Hematopoietic multipotent progenitor cell treated with erythropoietin and hydrocortisone succinate and interleukin-3 and kit ligand, for 6 days (in vitro differentiated cells): Measurements from ENCODE around the gene MYOZ2.

Experiments
- DNase-seq: peaks from one replicate; pipeline ENCODE4 v3.0.0-alpha.2; 2015

The MYOZ2 gene

DNA sequence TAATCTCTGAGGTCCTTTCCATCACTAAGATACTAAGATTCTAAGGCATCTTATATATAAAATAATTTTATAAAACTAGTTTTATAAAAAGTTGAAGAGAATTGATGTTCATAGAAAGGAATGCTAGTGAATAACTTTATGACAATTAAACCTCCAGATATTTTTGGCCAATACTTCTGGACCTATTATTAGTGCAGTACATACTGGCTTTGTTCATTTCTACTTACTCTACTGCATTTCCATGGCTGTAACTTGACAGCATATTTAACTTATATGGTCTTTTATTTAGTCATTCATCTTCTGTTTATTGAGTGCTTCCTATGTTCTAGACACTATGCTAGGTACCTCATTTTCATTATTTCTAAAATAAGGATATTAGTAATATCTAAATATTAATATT, 70.1 kb downstream of the MYOZ2 start:
- DNase-seq = no peak

DNA sequence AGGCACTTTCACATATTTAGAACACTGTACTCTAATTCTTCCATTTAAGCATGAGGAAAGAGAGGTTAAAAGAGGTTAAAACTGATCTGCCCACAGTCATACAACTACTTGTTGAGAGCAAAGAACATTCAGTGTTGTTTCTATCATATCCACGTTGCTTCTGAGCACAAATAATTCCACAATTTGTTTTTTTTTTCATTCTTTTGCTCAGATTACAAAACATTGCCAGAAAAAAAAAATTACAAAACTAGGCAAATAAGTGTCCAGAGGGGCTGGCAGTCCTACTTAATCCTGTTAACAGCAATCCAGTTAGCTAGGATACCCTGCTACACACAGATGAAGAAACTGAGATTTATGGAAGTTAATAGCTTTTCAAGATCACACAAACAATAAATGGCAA, 70.5 kb downstream of the MYOZ2 start:
- no peak for DNase-seq

DNA sequence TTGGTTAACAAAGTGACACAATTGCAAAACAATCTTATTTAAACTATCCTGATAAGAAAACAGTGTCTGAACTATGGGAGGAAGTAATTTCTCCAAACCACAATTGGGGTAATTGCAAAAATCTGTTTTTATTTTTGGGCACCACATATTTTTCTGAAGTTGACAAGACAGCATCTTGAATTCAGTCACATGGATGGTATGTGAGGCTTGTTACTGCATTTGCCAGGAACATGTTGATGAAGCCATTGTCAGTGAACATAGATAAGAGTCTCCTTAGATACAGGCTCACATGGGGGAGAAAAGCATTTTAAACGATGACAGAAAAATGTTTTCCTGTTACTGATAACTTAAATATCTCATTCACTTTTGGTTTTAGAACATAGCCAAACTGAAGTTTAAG, 71.4 kb downstream of the MYOZ2 start:
- DNase-seq = peak; percentile 45

DNA sequence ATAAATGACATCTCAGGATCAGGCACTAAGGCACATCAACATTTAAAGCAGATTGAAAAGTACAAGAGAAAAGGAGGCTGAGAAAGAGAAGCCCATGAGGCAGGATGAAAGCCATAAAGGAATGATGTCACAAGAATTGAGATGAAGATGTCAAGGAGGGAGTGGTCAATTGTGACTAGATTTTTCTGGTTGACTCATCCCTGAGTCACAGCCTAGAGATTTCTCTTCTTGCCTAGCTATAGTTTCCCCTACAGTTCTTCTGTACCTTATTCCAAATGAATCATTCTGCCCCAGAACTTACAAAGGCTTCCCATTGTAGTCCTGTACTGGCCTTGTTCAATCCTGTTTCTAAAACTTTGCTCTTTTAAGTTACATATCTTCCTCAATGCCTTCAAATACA, 73.4 kb downstream of the MYOZ2 start:
- DNase-seq = peak; percentile 26

DNA sequence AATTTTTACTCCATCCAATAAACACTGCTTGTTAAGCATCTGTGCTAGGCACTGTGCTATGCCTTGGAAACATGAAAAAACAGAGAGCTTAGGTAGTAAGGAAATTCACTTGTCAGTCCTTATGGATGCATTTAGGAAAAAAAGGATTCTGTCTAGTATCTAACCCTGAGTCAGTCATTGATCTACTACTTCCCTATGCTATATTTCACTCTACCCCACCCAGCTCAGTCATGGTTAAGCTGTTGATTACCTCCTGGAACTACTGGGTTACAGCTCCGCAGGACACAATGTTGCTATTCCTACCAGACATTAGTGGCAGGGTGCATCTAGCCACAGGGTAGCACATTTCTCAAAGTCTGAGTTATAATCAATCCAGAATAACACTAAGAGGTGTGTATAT, 74.0 kb downstream of the MYOZ2 start:
- DNase-seq = no peak

DNA sequence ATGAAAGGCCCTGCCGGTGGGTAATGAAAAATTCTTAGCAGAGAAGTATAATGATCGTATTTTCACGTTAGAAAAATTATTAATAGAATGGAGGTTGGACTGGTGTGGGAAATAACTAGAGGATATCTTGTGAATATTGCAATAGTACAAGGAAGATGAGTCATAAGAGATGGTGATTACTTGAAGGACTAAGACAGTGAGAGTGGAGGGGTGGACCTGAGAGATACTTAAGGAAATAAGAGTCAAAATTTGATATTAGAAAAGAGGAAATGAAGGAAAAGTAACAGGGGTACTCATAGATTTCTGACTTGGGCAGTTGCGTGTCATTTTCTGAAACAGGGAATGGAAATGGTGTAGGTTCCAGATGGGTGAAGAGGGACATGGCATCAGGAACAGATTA, 75.1 kb downstream of the MYOZ2 start:
- DNase-seq = no peak

DNA sequence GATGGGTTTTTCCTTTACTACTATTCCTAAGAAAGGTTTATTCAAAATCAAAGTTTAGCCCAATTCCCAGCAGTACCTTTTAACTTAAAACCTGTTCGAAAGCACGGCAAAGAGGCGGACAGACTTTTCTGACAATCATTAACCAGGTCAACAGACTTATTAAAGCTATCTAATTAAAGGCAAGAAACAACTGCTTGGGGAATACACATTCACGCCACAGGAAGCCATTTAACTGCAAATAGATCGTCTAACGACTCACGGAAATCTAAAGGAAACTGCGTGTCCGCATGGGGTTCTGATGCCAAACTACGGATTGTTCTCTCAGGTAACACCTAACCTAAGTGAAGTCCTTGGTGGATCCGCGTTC, 76.2 kb downstream of the MYOZ2 start:
- DNase-seq = no peak

DNA sequence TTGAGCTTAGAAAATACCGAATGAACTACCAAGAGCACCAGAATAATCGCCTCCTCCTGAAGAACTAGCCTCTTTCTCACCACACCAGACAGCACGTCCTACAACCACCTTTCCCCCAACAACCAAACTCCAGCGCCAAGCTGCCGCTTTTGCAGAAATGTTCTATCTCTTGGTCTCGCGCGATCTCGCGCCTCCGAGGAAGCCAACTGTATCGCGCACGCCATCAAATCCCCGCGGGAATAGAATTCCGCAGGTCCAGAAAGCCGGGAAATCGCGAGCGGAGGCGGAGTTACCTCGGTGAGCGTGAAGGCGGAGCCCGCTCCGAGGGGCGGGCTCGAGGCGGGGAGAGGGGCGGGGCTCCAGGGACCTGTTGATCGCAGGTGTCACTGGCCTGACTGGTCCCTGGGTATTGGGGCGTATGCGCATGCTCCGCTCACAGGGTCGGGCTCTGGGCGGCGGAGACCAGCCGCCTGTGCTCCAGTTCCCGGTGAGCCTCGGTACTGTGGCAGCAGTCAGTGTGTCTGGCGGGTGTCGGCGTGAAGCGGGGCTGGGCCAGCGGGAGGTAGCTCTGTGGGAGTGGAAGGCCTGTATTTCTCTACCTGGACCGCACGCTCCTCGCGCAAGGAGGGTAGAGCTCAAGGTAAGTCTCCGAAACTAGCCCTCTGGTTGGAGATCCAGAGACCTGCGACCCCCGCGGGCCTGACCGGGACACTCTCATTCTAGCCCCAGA, 76.8 kb downstream of the MYOZ2 start, which contains the start of gene USP53:
TSS of gene USP53 (plus strand) at position 480 of the 730 bp plus-strand sequence. CDS start 27,047 bp downstream, outside the sequence.
- peak; percentile 96 for DNase-seq

DNA sequence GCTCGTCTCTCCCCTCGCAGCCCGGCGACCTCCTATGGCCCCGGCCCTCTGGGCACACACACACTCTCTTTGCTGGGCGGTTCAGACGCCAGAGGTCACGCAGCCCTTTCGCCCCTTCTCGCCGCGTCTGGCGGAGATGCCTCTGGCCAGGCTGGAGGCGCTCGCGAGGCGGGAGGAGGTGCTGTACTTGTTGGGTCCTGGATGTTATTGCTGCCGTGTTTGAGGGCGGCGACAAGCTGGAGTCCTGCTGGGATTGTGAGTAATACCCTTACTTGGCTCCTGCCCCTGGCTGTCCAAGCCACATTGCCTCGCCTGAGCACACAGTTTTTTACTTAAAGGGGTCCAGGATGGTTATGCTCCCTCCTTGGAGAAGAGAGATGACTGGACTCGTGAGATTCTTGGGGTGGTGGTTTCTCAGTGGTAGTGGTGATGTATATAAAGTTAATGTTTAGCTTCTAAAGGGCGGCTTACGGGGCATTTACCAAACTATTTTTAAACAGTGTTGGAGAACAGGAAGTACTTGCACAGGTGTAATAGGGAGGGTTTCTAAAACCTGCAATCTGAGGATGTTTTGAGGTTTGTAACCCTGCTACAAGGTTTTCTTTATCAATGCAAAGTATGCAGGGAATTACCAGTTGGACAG, 77.5 kb downstream of the MYOZ2 start:
- DNase-seq = peak; percentile 83

DNA sequence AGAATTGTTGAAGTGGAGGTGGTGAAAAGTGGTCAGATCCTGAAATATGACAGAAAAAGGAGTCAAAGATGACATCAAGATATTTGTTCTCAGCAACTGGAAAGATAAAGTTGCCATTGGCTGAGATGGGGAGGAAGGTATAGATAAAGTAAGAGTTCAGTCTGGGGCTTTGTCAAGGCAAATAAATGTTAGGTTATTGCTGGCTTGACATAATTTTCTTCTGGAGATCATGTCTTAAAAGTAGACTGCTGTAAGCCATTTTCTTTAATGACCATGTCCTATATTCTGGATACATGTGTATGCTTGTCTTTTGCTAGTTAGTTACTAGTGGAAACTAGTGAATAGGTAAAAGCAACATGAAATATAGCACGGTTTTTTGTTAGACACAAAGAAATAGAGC, 82.5 kb downstream of the MYOZ2 start:
- no peak for DNase-seq

DNA sequence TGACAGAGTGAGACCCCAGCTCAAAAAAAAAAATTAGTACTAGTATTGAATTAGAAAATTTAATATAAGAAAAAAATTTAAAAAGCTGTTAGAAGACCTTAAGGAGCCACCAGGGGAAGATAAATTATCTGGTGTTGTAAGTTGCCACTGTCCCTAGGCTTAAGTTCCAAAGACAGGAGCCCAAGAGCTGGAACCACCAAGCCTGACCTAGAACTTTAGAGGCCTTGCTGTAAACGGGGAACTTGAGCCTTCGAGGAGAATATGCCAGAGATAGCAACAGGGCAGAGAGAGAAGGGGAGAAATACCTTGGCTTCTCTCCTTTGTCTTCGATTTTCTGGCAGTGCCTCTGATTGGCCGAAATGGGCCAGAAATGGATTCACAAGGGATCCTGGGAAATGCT, 85.8 kb downstream of the MYOZ2 start:
- no peak for DNase-seq

DNA sequence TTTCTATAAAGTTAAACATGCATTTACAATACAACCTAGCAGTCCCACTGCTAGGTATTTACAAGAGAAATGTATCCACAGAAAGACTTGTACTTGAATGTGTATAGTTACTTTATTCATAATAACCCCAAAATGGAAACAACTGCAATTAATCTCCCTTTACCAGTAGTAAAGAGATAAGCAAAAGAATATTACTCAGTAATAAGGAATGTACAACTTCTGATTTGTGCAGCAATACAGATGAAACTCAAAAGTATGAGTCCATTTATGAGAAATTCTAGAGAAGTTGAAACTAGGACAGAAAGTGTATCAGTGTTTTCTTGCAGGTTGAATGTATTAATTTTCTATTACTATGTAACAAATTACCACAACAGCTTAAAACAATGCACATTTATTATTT, 92.1 kb downstream of the MYOZ2 start:
- no peak for DNase-seq

DNA sequence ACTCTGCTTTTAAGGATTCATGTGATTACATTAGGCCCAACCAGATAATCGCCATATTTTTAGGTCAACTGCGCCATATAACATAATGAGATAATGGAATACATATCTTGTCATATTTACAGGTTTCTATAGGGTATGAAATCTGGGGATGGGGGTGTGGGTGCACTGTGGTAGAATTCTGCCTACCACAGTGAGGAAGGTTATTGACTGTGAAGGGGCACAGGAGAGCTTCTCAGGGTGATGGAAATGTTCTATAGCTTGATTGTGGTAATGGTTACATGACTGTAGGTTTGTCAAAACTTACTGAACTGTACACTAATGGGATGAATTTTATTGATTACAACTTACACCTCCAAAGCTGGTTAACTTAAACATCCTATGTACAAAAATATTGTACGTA, 92.8 kb downstream of the MYOZ2 start:
- no peak for DNase-seq

DNA sequence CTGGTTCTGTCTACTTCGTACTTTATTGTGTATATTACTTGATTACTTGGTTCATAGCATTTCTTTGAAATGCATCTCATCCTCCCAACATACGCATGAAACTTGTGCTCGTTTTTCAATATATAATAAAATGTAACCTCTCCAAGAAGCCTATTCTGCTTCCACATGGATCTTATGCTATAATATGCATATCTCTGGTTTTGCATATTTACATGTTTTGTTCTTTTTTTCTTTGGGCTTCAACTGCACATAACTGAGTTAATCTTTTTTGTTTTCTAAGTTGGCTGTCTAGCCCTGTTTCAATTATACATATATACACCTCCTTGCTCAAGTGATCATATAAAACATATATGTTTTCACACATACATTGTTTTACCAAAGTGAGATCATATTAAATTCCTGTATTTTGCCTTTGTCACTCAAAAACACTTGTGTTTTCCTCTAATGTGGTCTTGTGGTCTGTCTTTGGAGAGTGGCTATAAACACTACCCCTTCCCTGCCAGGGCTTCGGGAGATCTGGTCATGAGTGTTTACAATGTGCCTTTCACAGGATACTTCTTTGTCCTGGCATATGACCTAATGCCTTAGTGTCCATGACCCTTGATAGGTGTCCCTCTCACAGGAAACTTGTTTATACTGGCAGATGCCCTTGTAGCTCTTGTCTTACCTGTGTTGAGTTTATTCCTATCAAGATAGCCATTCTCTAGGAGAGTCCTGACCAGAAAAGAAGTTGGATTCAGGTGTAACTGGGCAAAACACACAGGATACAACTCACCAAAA, 94.5 kb downstream of the MYOZ2 start:
- no peak for DNase-seq

DNA sequence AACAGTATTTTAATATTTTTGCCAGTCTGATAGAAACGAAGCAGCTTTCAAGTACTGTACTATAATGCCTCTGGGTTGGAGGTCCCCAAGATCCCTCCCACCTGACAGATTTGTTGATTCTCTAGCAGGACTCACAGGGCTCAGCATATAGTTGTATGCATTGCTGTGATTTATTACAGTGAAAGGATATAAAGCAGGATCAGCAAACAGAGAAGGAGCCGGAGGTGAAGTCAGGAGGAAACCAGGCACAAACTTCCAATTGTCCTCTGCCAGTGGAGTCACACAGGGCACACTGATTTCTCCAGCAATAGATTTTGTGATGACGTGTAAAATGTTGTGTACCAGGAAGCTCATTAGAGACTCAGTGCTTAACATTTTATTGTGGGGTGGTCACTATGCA, 95.9 kb downstream of the MYOZ2 start:
- no peak for DNase-seq

DNA sequence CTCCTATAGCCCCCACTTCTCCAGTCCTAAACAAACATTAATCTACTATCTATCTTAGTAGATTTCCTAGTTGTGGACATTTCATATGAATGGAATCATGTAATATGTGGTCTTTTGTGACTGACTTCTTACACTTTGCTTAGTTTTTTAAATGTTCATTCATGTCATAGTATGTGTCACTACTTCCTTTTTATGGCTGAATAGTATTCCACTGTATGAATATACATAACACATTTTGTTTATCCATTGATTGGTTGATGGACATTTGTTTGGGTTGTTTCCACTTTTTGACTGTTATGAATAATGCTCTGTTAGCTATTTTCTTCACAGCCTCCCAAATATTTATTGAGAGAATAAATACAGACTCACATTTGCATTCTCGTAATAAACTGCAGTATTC, 96.7 kb downstream of the MYOZ2 start:
- DNase-seq = no peak

DNA sequence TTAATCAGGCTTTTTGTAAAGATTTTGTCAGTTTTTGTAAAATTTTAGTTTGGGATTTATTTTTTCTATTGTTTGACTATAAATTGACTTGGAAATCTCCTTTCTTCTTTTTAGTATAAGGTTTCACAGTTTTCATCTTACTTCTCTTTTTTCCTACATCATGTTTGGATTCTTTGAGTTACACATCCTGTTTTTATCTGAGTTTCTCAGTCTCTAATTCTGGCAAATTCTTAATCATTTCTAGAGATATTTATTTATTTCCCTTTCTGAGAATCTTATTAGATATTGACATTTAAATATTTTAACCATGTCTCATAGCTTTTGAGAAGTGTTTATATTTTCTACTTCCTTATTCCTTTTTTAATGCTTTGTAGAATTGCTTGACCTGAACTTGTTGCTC, 97.6 kb downstream of the MYOZ2 start:
- no peak for DNase-seq

DNA sequence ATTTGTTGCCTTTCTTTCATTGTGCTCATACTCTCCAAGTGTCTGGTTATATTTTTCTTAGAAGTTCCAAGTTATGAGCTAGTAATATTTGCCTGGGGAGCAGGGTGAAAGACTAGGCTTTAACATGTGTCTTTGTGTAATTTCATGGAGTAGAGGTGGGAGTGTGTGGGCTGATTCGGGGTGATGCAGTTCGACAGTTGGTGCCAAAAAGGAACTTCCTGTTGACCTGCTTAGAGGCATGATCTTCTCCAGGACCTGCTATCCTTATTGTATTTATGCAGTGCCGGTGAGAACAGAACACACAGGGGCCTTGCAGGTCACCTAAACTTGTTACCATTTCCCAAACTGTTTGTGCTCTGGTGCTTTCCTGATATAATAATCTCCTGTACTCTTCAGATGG, 98.1 kb downstream of the MYOZ2 start:
- peak; percentile 39 for DNase-seq

DNA sequence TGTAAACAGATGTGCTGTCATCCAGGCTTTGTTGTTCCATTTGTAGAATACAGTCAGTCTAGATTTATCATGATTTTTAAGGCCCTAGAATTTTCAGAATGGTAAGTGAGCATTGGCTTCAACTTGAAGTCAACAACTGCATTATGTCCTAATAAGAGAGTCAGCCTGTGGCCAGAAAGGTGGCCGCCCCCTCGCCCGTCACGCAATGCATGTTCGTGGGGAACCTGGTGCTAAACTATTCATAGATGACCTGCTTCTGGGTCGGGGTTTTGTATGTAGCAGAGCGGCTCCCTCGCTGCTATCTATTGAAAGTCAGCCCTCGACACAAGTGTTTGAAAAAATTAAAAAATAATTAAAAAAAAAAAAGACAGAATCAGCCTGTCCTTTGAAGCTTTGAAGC, 101.6 kb downstream of the MYOZ2 start:
- DNase-seq = no peak
